A673 (cell line): ENCODE data around the gene FCN3. TPM values are rescaled to one million over a fixed set of nuclear protein-coding genes. Genes with fewer than 3 reads are reported as not detected.

Experiments
- BruUV-seq: library from RNA; stranded (reverse); fragments of 400-500 nt; replicated peaks from 2 replicates; lab custom pipeline; 2021; lab: Mats Ljungman, UMichigan
- CTCF ChIA-PET: fragments of 300-600 bp; sonication (Branson Sonifier 250); formaldehyde crosslinking; loops from one replicate; lab custom pipeline; 2022; ENCODE audit warnings: antibody characterized with exemption; lab: Charles Lee
- POLR2A ChIA-PET: fragments of 300-600 bp; sonication (Branson Sonifier 250); formaldehyde crosslinking; loops from one replicate; lab custom pipeline; 2022; ENCODE audit warnings: antibody characterized with exemption; ENCODE audit not compliant: low non-redundant PET; lab: Charles Lee
- DNase-seq: peaks from one replicate; pipeline ENCODE4 v3.0.0-alpha.2; 2015; ENCODE audit warnings: low spot score
- H3K27ac ChIP-seq: fragments of 200-600 bp; sonication (generic); 2 replicates; pipeline ENCODE4 v1.5.1; 2016; ENCODE audit warnings: mixed run types, low read depth, mild to moderate bottlenecking, mixed read lengths, antibody characterized with exemption, low read length; ENCODE audit not compliant: poor library complexity, severe bottlenecking
- H3K27me3 ChIP-seq: fragments of 200-600 bp; sonication (generic); replicated peaks from 2 replicates; pipeline ENCODE4 v1.6.1; 2017; ENCODE audit warnings: mixed run types, low read depth, mild to moderate bottlenecking, mixed read lengths, antibody characterized with exemption, low read length; ENCODE audit not compliant: insufficient read depth, poor library complexity
- H3K36me3 ChIP-seq: fragments of 200-600 bp; sonication (generic); 2 replicates; pipeline ENCODE4 v1.6.1; 2016; ENCODE audit warnings: mixed run types, mild to moderate bottlenecking, mixed read lengths, antibody characterized with exemption, low read length; ENCODE audit not compliant: insufficient read depth, poor library complexity, severe bottlenecking
- H3K4me1 ChIP-seq: fragments of 200-600 bp; sonication (generic); 2 replicates; pipeline ENCODE4 v1.6.1; 2017; ENCODE audit warnings: mixed run types, mild to moderate bottlenecking, mixed read lengths, antibody characterized with exemption, low read length; ENCODE audit not compliant: insufficient read depth, poor library complexity, severe bottlenecking
- H3K4me3 ChIP-seq: fragments of 200-600 bp; sonication (generic); 2 replicates; pipeline ENCODE4 v1.5.1; 2016; ENCODE audit warnings: low read depth, mixed run types, mild to moderate bottlenecking, mixed read lengths, low read length; ENCODE audit not compliant: poor library complexity, severe bottlenecking
- H3K9me3 ChIP-seq: fragments of 200-600 bp; sonication (generic); 2 replicates; pipeline ENCODE4 v1.6.1; 2016; ENCODE audit warnings: mixed run types, low read depth, mild to moderate bottlenecking, mixed read lengths, antibody characterized with exemption, low read length; ENCODE audit not compliant: poor library complexity, severe bottlenecking
- CTCF ChIP-seq: fragments of 300-800, 200-600 bp; sonication (generic); conservative IDR thresholded peaks from 2 replicates; pipeline ENCODE4 v1.5.1; 2017; ENCODE audit warnings: low read depth, mild to moderate bottlenecking, antibody characterized with exemption, low read length, moderate library complexity, mixed read lengths
- EZH2 ChIP-seq: fragments of 200-600 bp; sonication (generic); IDR thresholded peaks from 2 replicates; pipeline ENCODE4 v1.6.1; 2017; ENCODE audit warnings: borderline replicate concordance, low read depth, mild to moderate bottlenecking, mixed read lengths, antibody characterized with exemption, low read length; ENCODE audit not compliant: poor library complexity, severe bottlenecking
- intact Hi-C: fragments of 100-400 bp; cut with micrococcal nuclease; formaldehyde crosslinking; loops from one replicate; pipeline ENCODE4 v1.10.0; 2022; ENCODE audit not compliant: unreplicated experiment
- total RNA-seq: library from RNA; stranded (reverse); gene quantifications from 2 replicates; pipeline ENCODE4 v1.2.3, GENCODE V29; 2021

Gene FCN3
- total RNA-seq, 1 experiment from 2014 or later, result not detected

GRCh38 chr1:27402349-27402754 is 27.7 kb upstream of the FCN3 start:
- Histone ChIP-seq H3K9me3 (no peaks in the 10 kb centered on the region), H3K4me1 (no peaks in the 10 kb centered on the region), H3K27me3 (no peaks in the 10 kb centered on the region), H3K36me3 (peaks cover 3% of the 10 kb centered on the region), H3K27ac (no peak overlapping the region), H3K4me3 (no peak overlapping the region)
- POLR2A ChIA-PET, result no interaction called here
- no TSS peak for BruUV-seq
- intact Hi-C loops, result loop anchor here (5.0 kb wide), 1 partner anchor 265 kb away; no protein-coding TSS in a partner anchor
- TF ChIP-seq EZH2, result no peak
- peak; percentile 45 for TF ChIP-seq CTCF
- DNase-seq, result peak; percentile 45
- CTCF ChIA-PET, result interaction anchor here (0.5 to 1.6 kb wide), 3 partner anchors 155 to 370 kb away, joined by 3 to 10 read pairs (median 4); no protein-coding TSS in a partner anchor

- POLR2A ChIA-PET, result no interaction called here
- intact Hi-C loops, result loop anchor here (5.0 kb wide), 1 partner anchor 266 kb away; no protein-coding TSS in a partner anchor
- H3K4me3 ChIP-seq, result no peak overlapping the region
- CTCF ChIA-PET, result interaction anchor here (0.5 kb wide), 1 partner anchor 206 kb away, joined by 9 read pairs; no protein-coding TSS in a partner anchor
- TF ChIP-seq CTCF (no peak), EZH2 (no peak)
- H3K4me1 ChIP-seq, result no peaks in the 10 kb centered on the region
- H3K27ac ChIP-seq, result no peak overlapping the region
- no peaks in the 10 kb centered on the region for H3K27me3 ChIP-seq
- DNase-seq, result no peak
- no peaks in the 10 kb centered on the region for H3K9me3 ChIP-seq
- H3K36me3 ChIP-seq, result no peaks in the 10 kb centered on the region
- no TSS peak for BruUV-seq
Measured at GRCh38 chr1:27400963-27401341, 26.3 kb upstream of the FCN3 start.

DNA sequence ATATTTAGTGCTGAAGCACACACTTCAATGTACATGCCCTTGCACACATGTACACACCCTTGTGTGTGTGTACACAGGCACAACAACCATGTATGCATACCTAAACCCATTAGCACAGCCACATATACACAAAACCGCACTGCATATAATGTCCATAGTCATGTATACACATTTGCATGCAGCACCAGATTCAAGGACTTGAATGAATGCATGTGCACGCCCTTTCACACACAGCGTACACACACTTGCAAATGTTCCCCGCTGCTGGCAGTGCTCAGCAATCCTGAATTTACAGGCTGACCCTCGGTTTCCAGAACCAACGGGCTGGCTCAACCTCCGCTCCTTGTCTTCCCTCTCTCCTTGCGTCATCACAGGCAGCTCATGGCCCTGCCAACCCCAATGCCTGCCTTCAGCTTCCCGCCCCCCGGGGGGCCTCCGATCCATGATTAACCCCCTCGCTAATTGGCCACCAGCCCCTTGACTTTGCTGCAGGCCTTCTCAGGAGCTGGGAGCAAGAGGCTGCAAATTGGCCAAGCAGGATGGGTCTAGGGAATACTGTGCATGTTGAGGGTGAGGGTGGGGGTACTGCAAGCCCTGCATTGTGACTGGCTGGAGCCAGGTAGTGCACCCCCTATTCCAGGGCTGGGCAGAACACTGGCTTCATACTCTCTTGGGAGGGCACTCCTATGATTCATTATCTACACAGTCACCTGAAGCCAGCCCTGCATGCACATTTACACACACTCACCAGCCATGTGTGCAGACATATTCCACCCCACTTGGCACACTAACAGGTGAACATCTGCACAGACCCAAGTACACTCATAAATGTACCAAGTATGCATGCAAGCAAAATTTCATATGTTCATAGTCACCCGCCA is 25.7 kb upstream of the FCN3 start:
- Histone ChIP-seq H3K27ac (no peak overlapping the region), H3K36me3 (no peaks in the 10 kb centered on the region), H3K9me3 (no peaks in the 10 kb centered on the region), H3K27me3 (no peaks in the 10 kb centered on the region), H3K4me1 (no peaks in the 10 kb centered on the region), H3K4me3 (no peak overlapping the region)
- no peak for TF ChIP-seq EZH2
- TF ChIP-seq CTCF, result no peak
- DNase-seq, result no peak
- CTCF ChIA-PET, result interaction anchor here (0.5 kb wide), 1 partner anchor 206 kb away, joined by 9 read pairs; no protein-coding TSS in a partner anchor
- intact Hi-C loops, result loop anchor here (5.0 kb wide), 1 partner anchor 267 kb away; no protein-coding TSS in a partner anchor
- BruUV-seq, result no TSS peak
- POLR2A ChIA-PET, result no interaction called here
